ENCODE data around the gene MATN1.

Gene MATN1

GRCh38 chr1:30758121-30758688 is 34.8 kb upstream of the MATN1 start:
- no peak for DNase-seq (ENCODE audit: low read depth in 2 of 2)

DNA sequence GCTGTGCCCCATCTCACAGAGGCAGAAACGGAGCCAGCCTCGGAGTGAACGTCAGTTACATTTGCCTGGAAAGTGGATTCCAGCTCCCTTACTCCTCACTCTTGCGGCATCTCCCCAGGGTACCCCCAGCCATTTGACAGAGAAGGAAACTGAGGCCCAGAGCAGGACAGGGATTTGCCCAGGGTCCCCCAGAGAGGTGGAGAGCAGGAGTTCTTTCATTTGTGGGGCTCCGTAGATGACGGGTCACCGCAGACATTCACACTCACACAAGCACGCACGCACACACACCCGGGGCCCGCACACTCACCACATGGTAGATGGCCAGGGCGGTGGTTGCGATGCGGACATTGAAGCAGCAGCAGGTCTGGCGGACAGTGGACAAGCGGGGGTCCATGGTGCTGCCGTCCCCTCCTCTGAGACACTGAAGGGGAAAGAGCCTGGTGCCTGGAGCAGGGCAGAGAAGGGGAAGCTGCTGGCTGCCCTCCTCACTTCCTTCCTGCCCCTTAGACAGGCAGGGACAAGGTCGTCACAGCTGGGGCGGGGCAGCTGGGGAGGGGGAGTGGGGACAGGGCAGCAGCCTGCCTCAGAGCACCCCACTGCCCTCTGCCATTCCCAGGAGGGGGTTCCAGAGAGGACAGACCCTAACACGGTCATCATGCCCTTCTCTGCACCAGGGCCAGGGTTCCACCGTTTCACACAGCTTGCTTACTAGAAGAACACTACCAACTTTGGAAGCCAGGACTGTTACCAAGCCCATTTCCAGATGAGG is 34.2 kb upstream of the MATN1 start, which contains the start of gene LAPTM5:
Gene LAPTM5, minus strand, starts transcription at position 423 of the 769 bp plus-strand sequence. Its CDS starts 29 bp downstream, at position 394.
- no peak for DNase-seq (ENCODE audit: low read depth in 2 of 2)

DNA sequence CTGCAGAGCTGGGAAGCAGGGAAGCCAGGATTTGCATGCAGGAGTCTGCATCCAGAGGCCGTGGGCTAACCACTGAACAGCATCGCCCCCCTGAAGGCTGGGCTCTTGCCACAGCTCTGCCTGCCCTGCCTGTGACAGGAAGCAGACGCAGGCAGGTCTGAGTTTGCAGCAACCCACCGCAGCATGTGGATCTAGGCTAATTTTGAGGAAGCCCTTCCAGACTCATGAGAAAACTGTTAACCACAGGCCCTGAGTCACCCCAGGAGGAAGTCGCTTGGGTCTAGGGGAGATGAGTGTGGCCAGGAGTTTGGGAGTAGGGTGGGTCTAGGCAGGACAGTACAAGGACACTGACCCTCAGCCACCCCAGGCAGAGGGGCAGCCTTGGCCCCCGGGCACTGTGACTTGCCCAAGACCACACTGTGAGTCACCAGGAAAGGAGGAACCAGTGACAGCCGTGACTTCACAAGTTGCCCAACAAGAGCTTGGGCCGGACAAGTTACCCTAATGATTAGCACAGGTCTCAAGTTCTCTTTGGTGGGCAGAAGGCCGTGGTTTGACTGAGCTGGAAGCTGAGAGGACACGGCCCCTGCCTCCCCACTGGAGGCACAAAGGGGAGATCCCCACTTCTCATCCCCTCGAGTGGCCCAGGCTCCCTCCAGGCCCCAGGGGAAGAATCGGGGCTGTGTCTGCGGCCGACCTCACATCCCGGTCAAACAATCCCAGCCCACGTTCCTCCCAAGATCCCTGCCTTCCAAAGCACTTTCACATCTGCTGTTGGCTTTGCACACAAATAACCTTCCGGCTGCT is 33.4 kb upstream of the MATN1 start:
- DNase-seq (ENCODE audit: low read depth in 2 of 2) = peak; percentile 36 to 59

- DNase-seq (ENCODE audit: low read depth in 2 of 2) = no peak
Measured at GRCh38 chr1:30756206-30756544, 32.8 kb upstream of the MATN1 start.

DNA sequence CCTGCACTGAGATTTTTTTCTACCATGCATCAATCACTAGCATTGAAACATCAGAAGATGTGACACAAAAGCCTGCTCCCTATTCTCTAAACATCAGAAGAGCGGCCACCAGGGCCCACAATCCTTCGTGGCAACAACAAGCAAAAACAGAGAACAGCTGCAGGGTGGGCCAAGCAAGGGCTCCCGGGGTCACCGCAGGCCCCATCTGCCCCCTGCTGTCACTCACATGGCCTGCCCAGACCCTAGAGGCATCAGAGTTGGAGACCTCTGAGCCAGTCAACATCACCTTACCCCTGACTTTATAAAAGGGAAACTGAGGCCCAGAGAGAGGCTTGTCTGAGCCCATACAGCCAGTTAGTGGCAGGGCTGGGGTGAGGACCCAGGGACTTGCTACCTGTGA is 32.4 kb upstream of the MATN1 start:
- DNase-seq (ENCODE audit: low read depth in 2 of 2) = no peak

DNA sequence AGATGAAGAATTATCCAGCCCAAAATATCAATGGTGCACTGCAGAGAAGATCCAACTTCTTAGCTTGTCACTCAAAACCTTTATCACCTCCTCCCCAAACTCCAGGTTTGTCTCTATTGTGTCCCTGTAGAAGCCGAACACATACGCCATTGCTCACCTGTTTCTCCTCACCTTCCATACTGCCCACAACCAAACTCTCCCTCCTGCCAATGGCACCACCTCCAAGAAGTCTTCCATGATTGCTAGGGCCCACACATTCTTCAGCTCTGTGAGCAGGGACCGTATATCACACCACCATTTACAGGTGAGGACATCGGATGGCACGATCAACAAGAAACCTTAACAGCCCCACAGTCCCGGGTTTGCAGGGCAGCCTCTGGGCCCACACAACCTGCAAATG is 31.9 kb upstream of the MATN1 start:
- DNase-seq (ENCODE audit: low read depth in 2 of 2) = no peak

DNA sequence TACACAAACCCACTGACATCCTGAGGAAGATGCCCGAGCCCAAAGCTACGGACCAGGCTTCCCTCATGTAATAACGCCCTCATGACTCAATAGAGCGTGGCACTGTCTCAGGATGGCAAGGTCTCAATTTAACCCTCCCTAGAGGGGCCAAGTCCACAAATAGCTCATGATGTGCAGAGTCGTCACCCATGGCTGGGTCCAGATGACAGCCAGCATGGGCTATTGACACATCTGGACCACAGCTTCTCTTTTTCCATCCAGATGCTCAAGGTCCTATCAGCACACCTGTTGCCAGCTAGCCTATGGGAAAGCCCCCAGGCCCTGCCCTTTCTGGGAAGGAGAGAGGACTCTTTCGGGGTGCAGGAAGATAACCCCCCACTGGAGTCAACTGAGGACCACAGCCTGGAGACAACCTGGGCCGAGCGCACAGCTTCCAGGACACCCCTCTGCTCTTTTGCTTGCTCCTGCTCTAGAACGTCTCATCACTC is 31.3 kb upstream of the MATN1 start:
- no peak for DNase-seq (ENCODE audit: low read depth in 2 of 2)

- DNase-seq (ENCODE audit: low read depth in 2 of 2) = no peak
Measured at GRCh38 chr1:30753660-30754123, 30.3 kb upstream of the MATN1 start.

DNA sequence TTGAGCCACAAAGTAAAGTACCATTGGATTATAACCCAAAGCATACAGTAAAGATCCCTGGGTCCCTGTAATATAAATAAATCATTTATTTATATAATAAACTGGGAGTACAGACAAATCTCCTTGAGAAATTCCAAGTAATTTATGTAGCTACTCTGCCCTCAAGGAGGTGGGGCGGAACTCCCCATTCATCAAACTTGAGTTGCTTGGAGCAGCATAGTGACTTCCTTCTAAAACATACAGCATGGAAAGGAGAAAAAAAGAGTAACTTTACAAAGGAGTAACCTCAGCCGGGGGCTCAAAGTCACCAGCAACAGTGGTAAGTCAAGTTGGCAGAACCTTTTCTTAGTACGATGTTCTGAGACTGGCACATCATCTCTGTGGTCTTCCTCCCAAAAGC is 29.7 kb upstream of the MATN1 start:
- no peak for DNase-seq (ENCODE audit: low read depth in 2 of 2)

- DNase-seq (ENCODE audit: low read depth in 2 of 2) = no peak
Measured at GRCh38 chr1:30752651-30752908, 29.2 kb upstream of the MATN1 start.

GRCh38 chr1:30751830-30752650 is 28.7 kb upstream of the MATN1 start:
- no peak for DNase-seq (ENCODE audit: low read depth in 2 of 2)

DNA sequence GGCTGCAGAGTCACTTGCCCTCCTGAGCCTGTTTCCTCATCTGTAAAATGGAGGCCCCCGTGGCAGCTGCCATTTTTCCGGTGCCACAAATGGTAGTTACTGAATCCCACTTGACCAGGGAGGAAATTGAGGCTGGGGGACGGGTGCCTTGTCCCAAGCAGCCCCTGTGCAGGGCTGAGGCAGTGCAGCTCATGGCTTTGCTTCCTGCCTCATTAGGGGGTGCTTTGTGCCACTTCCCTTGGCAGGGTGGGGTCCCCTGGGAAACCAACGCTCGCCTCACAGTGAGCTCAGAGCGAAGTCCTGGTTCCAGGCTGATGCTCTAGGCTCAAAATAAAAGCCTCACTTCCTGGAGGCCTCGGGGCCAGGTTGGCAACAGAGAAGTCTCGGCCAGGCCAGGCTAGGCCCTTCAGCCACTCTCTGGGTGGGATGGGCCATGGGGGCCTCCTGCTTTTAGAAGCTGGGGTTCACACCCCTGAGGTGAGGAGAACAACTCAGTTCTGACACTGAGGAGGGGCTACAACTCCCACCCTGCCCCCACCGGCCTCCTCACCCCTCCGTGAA is 27.4 kb upstream of the MATN1 start:
- no peak for DNase-seq (ENCODE audit: low read depth in 2 of 2)

DNA sequence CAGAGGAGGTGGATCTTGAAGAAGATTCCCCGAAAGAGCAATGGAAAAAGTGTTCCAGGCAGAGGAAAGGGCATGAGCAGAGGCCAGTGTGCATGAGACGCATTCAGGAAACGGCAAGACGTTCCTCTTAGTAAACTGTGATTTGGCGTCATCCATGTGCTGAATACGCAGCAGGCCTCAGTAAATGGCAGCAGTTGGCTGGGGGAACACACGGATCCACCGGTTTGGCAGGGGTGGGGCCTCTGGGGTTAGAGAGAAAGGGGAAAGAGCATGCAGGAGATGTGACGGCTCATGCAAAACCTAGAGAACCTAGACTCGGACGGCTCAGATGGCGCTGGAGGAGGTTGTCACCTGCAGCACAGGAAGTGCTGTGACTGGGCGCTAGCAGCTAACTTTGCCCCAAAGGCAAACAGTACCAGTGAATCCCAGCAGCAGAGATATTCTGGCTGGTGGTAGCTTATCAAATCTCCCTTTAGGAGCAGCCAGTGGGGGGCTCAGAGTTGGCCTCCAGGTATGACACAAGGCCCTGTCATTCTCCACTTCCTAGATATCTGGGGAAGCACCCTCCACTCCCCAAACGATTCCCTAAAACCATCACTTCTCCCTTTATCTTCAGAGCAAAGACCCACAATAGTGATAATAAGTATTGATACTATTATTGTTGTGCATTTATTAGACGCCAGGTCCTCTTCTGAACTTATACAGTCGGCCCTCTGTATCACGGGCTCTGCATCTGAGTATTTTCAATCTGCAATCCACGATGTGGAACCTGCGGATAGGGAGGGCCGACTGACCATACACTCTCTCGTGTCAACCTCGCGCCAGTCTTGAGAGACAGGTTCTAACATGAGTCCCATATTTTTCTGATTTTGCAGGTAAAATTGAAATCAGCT is 26.6 kb upstream of the MATN1 start:
- peak; percentile 23 to 35 for DNase-seq (ENCODE audit: low read depth in 2 of 2)

- DNase-seq (ENCODE audit: low read depth in 2 of 2) = no peak
Measured at GRCh38 chr1:30748699-30749401, 25.5 kb upstream of the MATN1 start.

DNA sequence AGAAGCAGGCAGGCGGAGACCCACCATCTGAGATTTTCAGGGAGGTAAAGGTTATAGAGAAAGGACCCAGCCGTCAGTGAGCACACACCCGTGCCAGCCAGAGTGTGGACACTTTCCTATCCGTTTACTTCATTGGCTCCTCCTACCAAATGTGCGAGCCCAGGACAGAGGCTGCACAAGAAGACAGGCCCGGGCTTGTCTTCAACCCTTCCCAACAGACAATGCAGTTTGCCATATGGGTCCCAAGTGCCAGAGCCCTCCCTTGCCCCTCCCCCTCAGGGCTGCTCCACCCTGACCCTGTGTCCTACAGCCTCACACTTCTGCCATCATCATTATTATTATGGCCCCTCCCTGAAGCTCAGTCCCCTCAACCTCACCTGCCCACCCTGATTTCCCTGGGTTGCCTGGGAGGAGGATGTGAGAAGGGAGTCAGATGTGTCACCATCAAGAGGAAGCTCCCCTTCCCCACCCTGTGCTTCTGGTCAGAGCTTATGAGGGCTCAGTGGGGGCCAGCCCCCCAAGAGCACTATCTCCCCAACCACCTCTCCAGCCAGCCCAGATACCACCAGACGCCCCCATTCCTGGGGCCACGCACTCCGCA is 24.8 kb upstream of the MATN1 start:
- no peak for DNase-seq (ENCODE audit: low read depth in 2 of 2)

GRCh38 chr1:30747033-30748008 is 23.9 kb upstream of the MATN1 start:
- no peak for DNase-seq (ENCODE audit: low read depth in 2 of 2)

DNA sequence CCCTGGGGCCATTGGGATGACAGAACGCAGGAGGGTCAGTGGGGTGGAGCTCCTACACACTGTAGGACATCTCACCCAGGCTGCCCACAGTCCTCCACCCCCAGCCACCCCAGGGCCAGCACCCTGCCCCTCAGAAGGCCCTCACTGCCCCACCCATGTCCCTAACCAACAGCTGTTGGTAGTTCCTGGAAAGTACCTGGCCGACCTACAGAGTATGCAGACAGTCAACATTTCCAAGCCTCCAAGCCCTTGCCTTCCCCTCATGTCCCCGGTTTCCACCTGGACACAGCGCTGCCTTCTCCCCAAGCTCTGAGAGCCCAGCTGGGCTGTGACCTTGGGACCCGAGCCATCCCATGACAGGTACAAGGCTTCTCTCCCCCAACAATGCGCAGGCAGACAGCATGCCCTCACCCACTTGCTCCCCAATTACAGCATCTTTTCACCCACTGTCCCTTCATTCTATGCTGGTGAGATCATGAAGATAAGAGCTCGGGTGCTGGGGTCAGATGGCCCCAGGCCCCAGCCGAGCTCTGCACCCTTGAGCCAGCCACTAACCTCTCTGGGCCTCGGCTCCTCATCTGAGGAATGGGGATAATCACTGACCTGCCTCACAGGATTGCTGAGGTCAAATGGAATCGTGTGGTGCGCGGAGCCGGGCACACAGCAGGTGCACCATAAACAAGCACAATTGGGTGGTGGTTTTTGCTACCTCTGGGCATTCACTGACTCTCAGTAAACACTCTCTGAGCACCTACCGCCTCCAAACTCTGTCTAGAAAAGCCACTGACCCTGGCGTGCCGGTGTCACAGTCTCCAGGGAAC is 23.0 kb upstream of the MATN1 start:
- DNase-seq (ENCODE audit: low read depth in 2 of 2) = no peak

DNA sequence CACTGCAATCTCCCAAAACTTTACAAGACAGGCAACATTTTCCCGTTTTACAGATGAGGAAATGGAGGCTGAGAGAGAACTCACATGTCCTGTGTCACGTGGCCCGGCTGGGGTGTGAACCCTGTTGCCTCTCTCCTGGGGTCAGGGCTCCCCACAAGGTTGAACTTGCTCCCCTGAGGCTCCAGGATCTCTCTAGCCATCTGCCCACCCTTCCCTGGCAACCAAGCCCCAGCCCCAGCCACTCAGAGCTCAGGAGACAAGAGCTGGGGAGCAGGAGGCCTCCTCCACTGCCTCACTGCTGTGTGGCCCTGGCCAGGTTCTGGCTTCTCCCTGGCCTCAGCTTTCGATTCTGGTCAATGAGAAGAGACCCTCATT is 22.4 kb upstream of the MATN1 start:
- DNase-seq (ENCODE audit: low read depth in 2 of 2) = no peak

Measured in stimulated activated CD8-positive, alpha-beta memory T cell treated with anti-CD3 and anti-CD28 coated beads, Interleukin-7, amount 100 ng/mL, for 1 hour (primary cell).